Activated naive CD4-positive, alpha-beta T cell treated with anti-CD3 and anti-CD28 coated beads for 36 hours (primary cell): ENCODE results near the gene TF. TPM values are rescaled to one million over a fixed set of nuclear protein-coding genes. Genes with fewer than 3 reads are reported as not detected.

ENCODE experiments used
- CTCF ChIA-PET: fragments of 350-600 bp; sonication (Branson Sonifier 250); formaldehyde crosslinking; loops from one replicate; lab custom pipeline; 2021; ENCODE audit warnings: antibody characterized with exemption; lab: Charles Lee
- DNase-seq: peaks from one replicate; pipeline ENCODE4 v3.0.0-alpha.2; 2020
- H3K27ac Mint-ChIP-seq: one replicate; pipeline ENCODE4 v1.8.0; 2021; ENCODE audit warnings: mild to moderate bottlenecking, mixed read lengths
- H3K27me3 Mint-ChIP-seq: one replicate; pipeline ENCODE4 v1.8.0; 2021; ENCODE audit warnings: low read depth, mixed read lengths
- H3K36me3 Mint-ChIP-seq: one replicate; pipeline ENCODE4 v1.8.0; 2021; ENCODE audit warnings: low read depth, mixed read lengths
- H3K4me1 Mint-ChIP-seq: one replicate; pipeline ENCODE4 v1.8.0; 2021; ENCODE audit warnings: low read depth, mixed read lengths
- H3K4me3 Mint-ChIP-seq: one replicate; pipeline ENCODE4 v1.8.0; 2021; ENCODE audit warnings: mild to moderate bottlenecking, moderate library complexity, mixed read lengths
- H3K9me3 Mint-ChIP-seq: one replicate; pipeline ENCODE4 v1.8.0; 2021; ENCODE audit warnings: mixed read lengths
- intact Hi-C: fragments of 100-400 bp; cut with micrococcal nuclease; formaldehyde crosslinking; loops from one replicate; pipeline ENCODE4 v1.15.1; 2023
- total RNA-seq, 2 experiments: library from RNA; stranded (reverse); gene quantifications; one replicate each; pipeline ENCODE4 v1.2.3, GENCODE V29; 2021

TF gene
- total RNA-seq, 2 experiments from 2014 or later: 0.07 to 0.52 TPM

GRCh38 chr3:133837487-133838295, 91.5 kb downstream of the TF start:
- intact Hi-C loops: no loop called here
- peaks cover 3% of the 10 kb centered on the region for H3K27me3 Mint-ChIP-seq
- H3K9me3 Mint-ChIP-seq: no peaks in the 10 kb centered on the region
- H3K4me3 Mint-ChIP-seq: no peak overlapping the region
- no peaks in the 10 kb centered on the region for H3K4me1 Mint-ChIP-seq
- no peak overlapping the region for H3K27ac Mint-ChIP-seq
- no peak for DNase-seq
- no peaks in the 10 kb centered on the region for H3K36me3 Mint-ChIP-seq
- CTCF ChIA-PET: no interaction called here

GRCh38 chr3:133838296-133838789, 92.2 kb downstream of the TF start:
- intact Hi-C loops: no loop called here
- Mint-ChIP-seq H3K4me3 (no peak overlapping the region), H3K4me1 (no peaks in the 10 kb centered on the region), H3K36me3 (no peaks in the 10 kb centered on the region), H3K27ac (no peak overlapping the region), H3K27me3 (peaks cover 3% of the 10 kb centered on the region), H3K9me3 (no peaks in the 10 kb centered on the region)
- DNase-seq: no peak
- CTCF ChIA-PET: no interaction called here

- DNase-seq: no peak
- no peaks in the 10 kb centered on the region for H3K9me3 Mint-ChIP-seq
- H3K27me3 Mint-ChIP-seq: peaks cover 3% of the 10 kb centered on the region
- no peak overlapping the region for H3K27ac Mint-ChIP-seq
- no peaks in the 10 kb centered on the region for H3K36me3 Mint-ChIP-seq
- CTCF ChIA-PET: no interaction called here
- no peaks in the 10 kb centered on the region for H3K4me1 Mint-ChIP-seq
- intact Hi-C loops: no loop called here
- H3K4me3 Mint-ChIP-seq: no peak overlapping the region
These were observed 93.0 kb downstream of the TF start for GRCh38 chr3:133838916-133839800.

- H3K4me3 Mint-ChIP-seq: no peak overlapping the region
- no peak overlapping the region for H3K27ac Mint-ChIP-seq
- H3K4me1 Mint-ChIP-seq: no peaks in the 10 kb centered on the region
- no peaks in the 10 kb centered on the region for H3K9me3 Mint-ChIP-seq
- intact Hi-C loops: no loop called here
- peaks cover 3% of the 10 kb centered on the region for H3K27me3 Mint-ChIP-seq
- CTCF ChIA-PET: no interaction called here
- H3K36me3 Mint-ChIP-seq: no peaks in the 10 kb centered on the region
- DNase-seq: no peak
These were observed 94.0 kb downstream of the TF start for GRCh38 chr3:133840055-133840737.

GRCh38 chr3:133840767-133841166, 94.6 kb downstream of the TF start:
- Mint-ChIP-seq H3K4me3 (no peak overlapping the region), H3K9me3 (no peaks in the 10 kb centered on the region), H3K36me3 (no peaks in the 10 kb centered on the region), H3K27me3 (peaks cover 3% of the 10 kb centered on the region), H3K27ac (no peak overlapping the region), H3K4me1 (no peaks in the 10 kb centered on the region)
- intact Hi-C loops: no loop called here
- CTCF ChIA-PET: no interaction called here
- DNase-seq: no peak

GRCh38 chr3:133841196-133841595, 95.0 kb downstream of the TF start:
- H3K4me3 Mint-ChIP-seq: no peak overlapping the region
- no peaks in the 10 kb centered on the region for H3K9me3 Mint-ChIP-seq
- H3K27me3 Mint-ChIP-seq: peaks cover 3% of the 10 kb centered on the region
- H3K4me1 Mint-ChIP-seq: no peaks in the 10 kb centered on the region
- no peaks in the 10 kb centered on the region for H3K36me3 Mint-ChIP-seq
- no peak for DNase-seq
- intact Hi-C loops: no loop called here
- no peak overlapping the region for H3K27ac Mint-ChIP-seq
- CTCF ChIA-PET: no interaction called here

- no peak overlapping the region for H3K27ac Mint-ChIP-seq
- intact Hi-C loops: no loop called here
These were observed 96.0 kb downstream of the TF start for GRCh38 chr3:133842158-133842557.

GRCh38 chr3:133843634-133844033, 97.4 kb downstream of the TF start:
- DNase-seq: no peak
- H3K27me3 Mint-ChIP-seq: peaks cover 3% of the 10 kb centered on the region
- H3K36me3 Mint-ChIP-seq: no peaks in the 10 kb centered on the region
- intact Hi-C loops: no loop called here
- H3K27ac Mint-ChIP-seq: no peak overlapping the region
- no peaks in the 10 kb centered on the region for H3K9me3 Mint-ChIP-seq
- CTCF ChIA-PET: no interaction called here
- H3K4me1 Mint-ChIP-seq: no peaks in the 10 kb centered on the region
- H3K4me3 Mint-ChIP-seq: no peak overlapping the region

More at GRCh38 chr3:133842158-133842557, 96.0 kb downstream of the TF start:
- Mint-ChIP-seq H3K4me3 (no peak overlapping the region), H3K9me3 (no peaks in the 10 kb centered on the region), H3K27me3 (peaks cover 3% of the 10 kb centered on the region), H3K36me3 (no peaks in the 10 kb centered on the region), H3K4me1 (no peaks in the 10 kb centered on the region)
- CTCF ChIA-PET: no interaction called here
- no peak for DNase-seq

GRCh38 chr3:133845127-133845526, 98.9 kb downstream of the TF start:
- Mint-ChIP-seq H3K4me1 (no peaks in the 10 kb centered on the region), H3K36me3 (no peaks in the 10 kb centered on the region), H3K9me3 (no peaks in the 10 kb centered on the region), H3K27ac (no peak overlapping the region), H3K4me3 (no peak overlapping the region), H3K27me3 (peaks cover 3% of the 10 kb centered on the region)
- intact Hi-C loops: no loop called here
- CTCF ChIA-PET: no interaction called here
- no peak for DNase-seq

Other genes starting within 250 kb of the TF start
- gene CDV3, start 172.7 kb upstream of the TF start, total RNA-seq: 100 to 1,000 TPM; 170 to 181 TPM
- gene TOPBP1, start 84.5 kb upstream of the TF start, total RNA-seq: 10 to 100 TPM; 65.4 to 65.8 TPM
- 10 to 100 TPM; 55.0 to 56.8 TPM for gene SRPRB, start 59.4 kb downstream of the TF start, total RNA-seq
- gene RAB6B, start 149.5 kb downstream of the TF start, total RNA-seq: not detected